Measurements from ENCODE around the gene IPO13. TPM values are rescaled to one million over a fixed set of nuclear protein-coding genes. Genes with fewer than 3 reads are reported as not detected.

Gene IPO13
- polyA plus RNA-seq, 3 donors: 10.1 to 20.4 (median 10.6) TPM

GRCh38 chr1:43991200-43991475, 44.4 kb downstream of the IPO13 start:
- Mint-ChIP-seq H3K4me3 (peak overlapping the region; percentile 96), H3K4me1 (peaks cover 18% of the 10 kb centered on the region), H3K27me3 (ENCODE audit: low read depth in 3 of 3) (peaks cover 2 to 10% (median 8%) of the 10 kb centered on the region in 3 donors), H3K27ac (peak overlapping the region; percentile 81 to 96 (median 92)), H3K36me3 (no peaks in the 10 kb centered on the region), H3K9me3 (peaks cover 0 to 2% (median 0%) of the 10 kb centered on the region in 7 donors)
- Histone ChIP-seq H4K20me1 (ENCODE audit: insufficient read depth, low read length) (no peaks in the 10 kb centered on the region), H3K36me3 (replicated peaks in 1 of 2; ENCODE audit: control insufficient read depth in 1 of 2, insufficient read depth in 2 of 2, low read length in 2 of 2) (no peaks in the 10 kb centered on the region), H2AFZ (ENCODE audit: insufficient read depth, low read depth, low read length, poor library complexity, severe bottlenecking) (peak overlapping the region; percentile 90), H3K4me1 (ENCODE audit: control insufficient read depth in 1 of 2, insufficient read depth in 2 of 2, low read length in 2 of 2) (peaks cover 13 to 19% of the 10 kb centered on the region in 2 donors), H3K9ac (ENCODE audit: insufficient read depth, low read length, poor library complexity, severe bottlenecking) (peak overlapping the region; percentile 64), H3K27me3 (ENCODE audit: control insufficient read depth in 2 of 2, insufficient read depth in 2 of 2, low read length in 2 of 2) (no peaks in the 10 kb centered on the region), H3K4me2 (replicated peaks; ENCODE audit: extremely low read depth, low read length, poor library complexity, severe bottlenecking) (peak overlapping the region; percentile 93), H3K79me2 (ENCODE audit: insufficient read depth, low read length) (no peaks in the 10 kb centered on the region), H3K4me3 (replicated peaks in 1 of 3; ENCODE audit: low read depth in 2 of 3, low read length in 3 of 3) (peak overlapping the region; percentile 49 to 92 (median 67)), H3K27ac (ENCODE audit: low read depth in 1 of 2, low read length in 2 of 2) (peak overlapping the region; percentile 56 to 82), H3K9me3 (replicated peaks in 1 of 2; ENCODE audit: control insufficient read depth in 1 of 2, insufficient read depth in 1 of 2, low read length in 2 of 2) (no peaks in the 10 kb centered on the region)
- DNase-seq: no peak
- intact Hi-C loops (cut with micrococcal nuclease): no loop called here
- 0% methylated on average over 10 of the region's 10 CpGs for WGBS (ENCODE audit: insufficient coverage)
- TF ChIP-seq CTCF (IDR thresholded peaks at IDR 0.05): no peak

GRCh38 chr1:43991476-43992231, 44.9 kb downstream of the IPO13 start, which contains the start of gene CCDC24:
CCDC24 (plus strand) TSS chr1:43991599; CDS start chr1:43991879, 280 bp downstream.
- peak within 1 kb of the TSS; percentile 49 to 92 (median 67) for H3K4me3 ChIP-seq (replicated peaks in 1 of 3; ENCODE audit: low read depth in 2 of 3, low read length in 3 of 3)
- H3K27ac ChIP-seq (ENCODE audit: low read depth in 1 of 2, low read length in 2 of 2): peak within 1 kb of the TSS; percentile 56 to 82
- no peak for TF ChIP-seq CTCF (IDR thresholded peaks at IDR 0.05)
- WGBS (ENCODE audit: insufficient coverage): under 1% methylated on average over 53 of the region's 66 CpGs
- Mint-ChIP-seq H3K27me3 (ENCODE audit: low read depth in 3 of 3) (peaks cover 2 to 10% (median 7%) of the 10 kb centered on the region in 3 donors), H3K4me1 (peaks cover 18% of the 10 kb centered on the region), H3K4me3 (peak within 1 kb of the TSS; percentile 96), H3K36me3 (no peaks in the 10 kb centered on the region), H3K9me3 (peaks cover 0 to 1% (median 0%) of the 10 kb centered on the region in 7 donors), H3K27ac (peak within 1 kb of the TSS; percentile 81 to 96 (median 92))
- peak within 1 kb of the TSS; percentile 64 for H3K9ac ChIP-seq (ENCODE audit: insufficient read depth, low read length, poor library complexity, severe bottlenecking)
- peak within 1 kb of the TSS; percentile 90 for H2AFZ ChIP-seq (ENCODE audit: insufficient read depth, low read depth, low read length, poor library complexity, severe bottlenecking)
- H3K4me1 ChIP-seq (ENCODE audit: control insufficient read depth in 1 of 2, insufficient read depth in 2 of 2, low read length in 2 of 2): peaks cover 13 to 19% of the 10 kb centered on the region in 2 donors
- no peaks in the 10 kb centered on the region for H3K79me2 ChIP-seq (ENCODE audit: insufficient read depth, low read length)
- H3K36me3 ChIP-seq (replicated peaks in 1 of 2; ENCODE audit: control insufficient read depth in 1 of 2, insufficient read depth in 2 of 2, low read length in 2 of 2): no peaks in the 10 kb centered on the region
- DNase-seq: peak; percentile 67 to 77 (median 71)
- peak within 1 kb of the TSS; percentile 93 for H3K4me2 ChIP-seq (replicated peaks; ENCODE audit: extremely low read depth, low read length, poor library complexity, severe bottlenecking)
- H3K9me3 ChIP-seq (replicated peaks in 1 of 2; ENCODE audit: control insufficient read depth in 1 of 2, insufficient read depth in 1 of 2, low read length in 2 of 2): no peaks in the 10 kb centered on the region
- intact Hi-C loops (cut with micrococcal nuclease): no loop called here
- H4K20me1 ChIP-seq (ENCODE audit: insufficient read depth, low read length): no peaks in the 10 kb centered on the region
- H3K27me3 ChIP-seq (ENCODE audit: control insufficient read depth in 2 of 2, insufficient read depth in 2 of 2, low read length in 2 of 2): no peaks in the 10 kb centered on the region

All from CD14-positive monocyte (primary cell).